22Rv1 (cell line): ENCODE measurements around the gene TAAR2.

ENCODE experiments used
- H3K27ac ChIP-seq: fragments of 450-650 bp; 2 replicates; pipeline ENCODE4 v1.5.1; 2017
- ZFX ChIP-seq: fragments of 450-650 bp; IDR thresholded peaks from 2 replicates; pipeline ENCODE4 v1.6.1; 2017; ENCODE audit warnings: antibody characterized with exemption, borderline replicate concordance
- TF ChIP-seq, protein P1 (sequence below): fragments of 450-650 bp; IDR thresholded peaks from 2 replicates; pipeline ENCODE4 v1.5.1; 2017; ENCODE audit warnings: mild to moderate bottlenecking

The TAAR2 gene

GRCh38 chr6:132592855-132593254 is 31.2 kb downstream of the TAAR2 start:
- TF ChIP-seq, protein P1, sequence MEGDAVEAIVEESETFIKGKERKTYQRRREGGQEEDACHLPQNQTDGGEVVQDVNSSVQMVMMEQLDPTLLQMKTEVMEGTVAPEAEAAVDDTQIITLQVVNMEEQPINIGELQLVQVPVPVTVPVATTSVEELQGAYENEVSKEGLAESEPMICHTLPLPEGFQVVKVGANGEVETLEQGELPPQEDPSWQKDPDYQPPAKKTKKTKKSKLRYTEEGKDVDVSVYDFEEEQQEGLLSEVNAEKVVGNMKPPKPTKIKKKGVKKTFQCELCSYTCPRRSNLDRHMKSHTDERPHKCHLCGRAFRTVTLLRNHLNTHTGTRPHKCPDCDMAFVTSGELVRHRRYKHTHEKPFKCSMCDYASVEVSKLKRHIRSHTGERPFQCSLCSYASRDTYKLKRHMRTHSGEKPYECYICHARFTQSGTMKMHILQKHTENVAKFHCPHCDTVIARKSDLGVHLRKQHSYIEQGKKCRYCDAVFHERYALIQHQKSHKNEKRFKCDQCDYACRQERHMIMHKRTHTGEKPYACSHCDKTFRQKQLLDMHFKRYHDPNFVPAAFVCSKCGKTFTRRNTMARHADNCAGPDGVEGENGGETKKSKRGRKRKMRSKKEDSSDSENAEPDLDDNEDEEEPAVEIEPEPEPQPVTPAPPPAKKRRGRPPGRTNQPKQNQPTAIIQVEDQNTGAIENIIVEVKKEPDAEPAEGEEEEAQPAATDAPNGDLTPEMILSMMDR, result no peak
- TF ChIP-seq ZFX, result no peak
- no peak overlapping the region for H3K27ac ChIP-seq

DNA sequence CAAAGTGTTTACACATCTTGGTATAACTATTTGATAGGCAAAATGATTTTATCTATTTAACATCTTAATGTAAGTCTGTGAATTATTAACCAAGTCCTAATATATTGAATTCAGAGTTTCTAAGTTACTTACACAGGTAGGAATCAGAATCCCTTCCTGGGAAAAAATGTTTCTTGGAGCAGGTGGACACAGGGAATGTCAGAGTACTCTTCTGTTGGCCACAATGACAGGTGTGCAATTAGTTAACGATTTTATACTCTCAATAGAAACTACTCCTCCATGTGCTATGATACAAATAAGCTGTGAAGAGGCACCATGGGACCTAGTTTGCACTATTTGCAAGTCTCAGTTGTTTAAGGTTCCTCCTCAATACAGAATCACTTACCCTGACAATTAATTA is 33.7 kb downstream of the TAAR2 start:
- TF ChIP-seq, protein P1, result no peak
- H3K27ac ChIP-seq, result no peak overlapping the region

DNA sequence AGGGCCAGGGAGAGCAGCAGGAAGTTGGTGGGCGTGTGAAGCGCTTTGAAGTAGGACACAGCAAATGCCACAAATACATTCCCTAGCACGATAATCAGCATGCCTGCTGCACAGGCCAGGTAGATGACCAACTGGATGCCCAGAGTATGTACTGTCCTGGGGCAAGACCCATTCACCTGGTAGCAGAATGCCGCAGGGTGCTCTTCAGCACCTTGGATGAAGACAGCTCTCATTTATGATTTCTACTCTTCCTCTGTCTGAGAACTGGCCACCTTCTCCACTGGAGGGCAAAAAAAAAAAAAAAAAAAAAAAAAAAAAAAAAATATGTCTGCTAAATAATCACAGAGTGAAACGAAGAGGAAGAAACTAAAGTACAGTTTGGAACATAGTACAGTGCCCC is 34.6 kb downstream of the TAAR2 start, which contains the start of gene TAAR5:
TSS of gene TAAR5 (minus strand) at position 288 of the 400 bp plus-strand sequence. CDS start at position 233, 55 bp downstream.
- TF ChIP-seq, protein P1, result no peak
- no peak for TF ChIP-seq ZFX
- H3K27ac ChIP-seq, result no peak within 1 kb of the TSS

GRCh38 chr6:132587424-132587823 is 36.7 kb downstream of the TAAR2 start:
- H3K27ac ChIP-seq, result no peak overlapping the region
- no peak for TF ChIP-seq ZFX
- TF ChIP-seq, protein P1, result no peak

GRCh38 chr6:132584698-132585097 is 39.4 kb downstream of the TAAR2 start:
- TF ChIP-seq ZFX, result no peak
- TF ChIP-seq, protein P1, result no peak
- no peak overlapping the region for H3K27ac ChIP-seq

GRCh38 chr6:132571774-132572173 is 52.3 kb downstream of the TAAR2 start:
- no peak overlapping the region for H3K27ac ChIP-seq
- TF ChIP-seq, protein P1, result no peak
- TF ChIP-seq ZFX, result no peak

GRCh38 chr6:132570221-132570777 is 53.8 kb downstream of the TAAR2 start, which contains the start of gene TAAR6:
Gene TAAR6 (plus strand): TSS chr6:132570322. CDS start chr6:132570322, 0 bp downstream.
- no peak within 1 kb of the TSS for H3K27ac ChIP-seq
- no peak for TF ChIP-seq ZFX
- TF ChIP-seq, protein P1, result no peak
